ENCODE data around the gene TEKTIP1.

DNA sequence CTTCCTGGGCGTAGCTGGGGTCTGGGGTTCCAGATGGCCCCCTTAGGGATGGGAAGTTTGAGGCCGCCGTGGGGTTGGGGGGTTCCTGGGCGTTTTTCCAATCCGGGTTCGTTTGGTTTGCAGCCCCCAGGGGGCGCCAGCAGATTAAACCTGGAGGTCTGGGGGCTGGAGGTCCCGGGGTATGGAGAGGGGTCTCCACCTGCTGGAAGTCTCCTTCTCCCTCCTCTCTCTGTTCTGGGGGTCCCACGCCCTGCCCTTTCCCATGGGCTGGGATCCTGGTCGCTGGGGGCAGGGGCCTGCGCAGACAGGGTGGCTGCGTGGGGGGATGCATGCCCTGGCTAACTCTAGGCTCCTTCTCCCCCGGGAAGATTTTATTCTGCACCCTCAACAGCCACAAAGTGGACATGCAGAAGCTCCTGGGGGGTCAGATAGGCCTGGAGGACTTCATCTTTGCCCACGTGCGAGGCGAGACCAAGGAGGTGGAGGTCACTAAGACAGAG is 47.2 kb downstream of the TEKTIP1 start:
- no peak for TF ChIP-seq POLR2AphosphoS5 (IDR thresholded peaks at IDR 0.05; ENCODE audit: low read depth, low read length)
- TF ChIP-seq REST (IDR thresholded peaks at IDR 0.05; ENCODE audit: insufficient read depth in 1 of 2, low read depth in 2 of 2, low read length in 2 of 2) = no peak
- TF ChIP-seq TAF1 (IDR thresholded peaks at IDR 0.05; ENCODE audit: borderline replicate concordance, insufficient read depth, low read length) = no peak
- TF ChIP-seq SIN3A (IDR thresholded peaks at IDR 0.05; ENCODE audit: borderline replicate concordance, insufficient read depth, low read length) = no peak
- no peak for TF ChIP-seq FOXP2 (optimal IDR thresholded peaks at IDR 0.05; ENCODE audit: borderline replicate concordance, extremely low read depth, extremely low read length, insufficient read depth)

All from PFSK-1 (cell line).